GM19035 (cell line): ENCODE measurements around the gene SLC17A2.
A peak's percentile ranks its signal among the peaks of the same experiment; 100 is the strongest.
"Not testable (repeated sequence)": the region's sequence is repeated elsewhere in the genome, so short reads cannot be mapped to it uniquely, and the experiment has no call there.

ENCODE experiments used
- ATAC-seq: cut with Tn5 transposase; IDR thresholded peaks from one replicate; pipeline ENCODE4 v1.9.1; 2021; ENCODE audit not compliant: unreplicated experiment

The SLC17A2 gene

GRCh38 chr6:25951296-25952032, 21.0 kb upstream of the SLC17A2 start:
- no peak for ATAC-seq

DNA sequence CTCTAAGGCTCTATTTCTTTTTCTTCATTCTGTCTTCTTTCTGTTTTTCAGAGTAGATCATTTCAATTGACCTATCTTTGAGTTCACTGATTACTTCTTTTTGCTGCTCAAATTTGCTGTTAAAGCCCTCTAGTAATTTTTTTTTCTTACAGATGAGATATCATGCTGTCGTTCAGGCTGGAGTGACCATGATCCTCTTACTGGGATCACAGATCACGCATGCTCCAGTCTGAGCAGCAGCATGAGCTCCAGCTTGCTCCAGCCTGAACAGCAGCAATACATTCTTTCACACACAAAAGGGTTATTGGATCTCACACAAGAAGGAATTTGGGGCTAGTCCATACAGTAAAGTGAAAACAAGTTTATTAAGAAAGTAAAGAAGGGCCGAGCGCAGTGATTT, 19.8 kb upstream of the SLC17A2 start:
- no peak for ATAC-seq

GRCh38 chr6:25949695-25950094, 19.2 kb upstream of the SLC17A2 start:
- no peak for ATAC-seq

GRCh38 chr6:25947492-25947891, 17.0 kb upstream of the SLC17A2 start:
- ATAC-seq, result not testable (repeated sequence)

DNA sequence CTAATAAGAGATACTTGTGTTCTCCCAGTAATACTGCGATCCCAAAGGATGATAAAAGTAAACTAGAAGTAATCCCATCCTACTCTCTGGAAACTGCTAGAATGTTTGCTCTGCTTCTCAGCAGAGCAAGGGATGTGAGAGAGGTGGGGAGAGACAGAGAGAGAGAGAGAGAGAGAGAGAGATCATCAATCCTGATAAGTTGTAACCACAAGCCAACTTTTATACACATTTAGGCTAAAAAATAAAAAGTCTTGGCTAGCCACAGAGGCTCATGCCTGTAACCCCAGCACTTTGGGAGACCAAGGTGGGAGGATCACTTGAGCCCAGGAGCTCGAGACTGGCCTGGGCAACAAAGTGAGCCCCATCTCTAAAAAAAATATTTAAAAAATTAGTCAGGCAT, 16.1 kb upstream of the SLC17A2 start:
- no peak for ATAC-seq

DNA sequence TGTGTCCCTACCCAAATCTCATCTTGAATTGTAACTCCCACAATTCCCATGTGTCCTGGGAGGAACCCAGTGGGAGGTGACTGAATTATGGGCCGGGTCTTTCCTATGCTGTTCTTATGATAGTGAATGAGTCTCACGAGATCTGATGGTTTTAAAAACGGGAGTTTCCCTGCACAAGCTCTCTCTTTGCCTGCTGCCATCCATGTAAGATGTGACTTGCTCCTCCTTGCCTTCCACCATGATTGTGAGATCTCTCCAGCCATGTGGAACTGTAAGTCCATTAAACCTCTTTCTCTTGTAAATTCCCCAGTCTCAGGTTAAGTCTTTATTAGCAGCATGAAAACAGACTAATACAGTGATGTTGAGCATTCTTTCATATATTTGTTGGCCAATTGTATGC, 15.2 kb upstream of the SLC17A2 start:
- ATAC-seq, result not testable (repeated sequence)

DNA sequence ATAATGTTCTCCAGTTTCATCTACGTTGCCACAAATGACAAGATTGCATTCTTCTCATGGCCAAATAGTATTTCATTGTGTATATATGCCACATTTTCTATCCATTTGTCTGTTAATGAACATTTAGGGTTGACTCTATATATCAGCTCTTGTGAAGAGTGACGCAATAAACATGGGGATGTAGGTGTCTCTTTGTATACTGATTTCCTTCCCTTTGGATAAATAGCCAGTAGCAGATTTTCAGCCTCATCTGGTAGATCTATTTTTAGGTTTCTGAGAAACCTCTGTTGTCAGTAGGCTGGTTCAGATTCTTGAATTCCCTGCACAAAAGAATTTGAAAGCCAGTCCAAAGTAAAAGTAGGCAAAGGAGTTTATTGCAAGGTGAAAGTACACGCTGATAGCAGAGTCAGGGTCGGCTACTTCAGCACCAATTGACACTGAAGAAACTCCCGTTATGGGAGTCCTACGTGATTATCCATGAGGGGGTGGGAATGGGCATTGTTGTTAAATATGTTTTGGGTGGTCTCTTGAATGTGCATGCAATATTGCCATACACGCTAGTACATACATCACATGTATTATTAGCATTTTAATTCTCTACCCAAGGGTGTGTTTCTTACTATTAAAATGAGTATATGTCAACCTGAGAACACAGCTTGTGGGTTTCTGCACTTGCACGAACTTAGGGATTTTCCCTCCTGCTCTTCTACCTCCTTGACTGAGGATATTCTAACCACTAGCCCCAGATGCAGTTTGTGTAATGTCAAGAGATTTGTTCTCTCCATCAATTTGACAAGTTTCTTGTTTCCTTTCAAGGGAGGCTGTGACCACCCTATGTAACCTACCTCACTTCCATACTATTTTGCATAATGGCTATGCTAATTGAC, 14.4 kb upstream of the SLC17A2 start:
- peak; percentile 92 for ATAC-seq

DNA sequence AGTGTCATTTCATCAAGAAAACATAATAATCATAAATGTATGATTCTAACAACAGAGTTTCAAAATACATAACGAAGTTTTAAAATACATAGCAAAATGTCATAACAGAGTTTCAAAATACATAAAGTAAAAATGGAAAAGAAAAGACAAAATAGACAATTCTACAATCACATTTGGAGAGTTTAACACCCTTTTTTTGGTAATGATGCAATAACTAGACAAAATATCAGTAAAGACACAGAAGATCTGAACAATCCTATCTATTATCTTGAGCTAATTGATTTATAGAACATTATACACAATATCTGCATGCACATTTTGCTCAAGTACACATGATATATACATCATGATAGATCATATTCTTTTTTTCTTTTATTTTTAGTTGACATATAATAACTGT, 13.4 kb upstream of the SLC17A2 start:
- no peak for ATAC-seq

- ATAC-seq, result no peak
These were observed 12.2 kb upstream of the SLC17A2 start for GRCh38 chr6:25942561-25943147.

- no peak for ATAC-seq
These were observed 9.1 kb upstream of the SLC17A2 start for GRCh38 chr6:25939593-25939992.

- no peak for ATAC-seq
These were observed 5.5 kb upstream of the SLC17A2 start for GRCh38 chr6:25935953-25936352.

GRCh38 chr6:25934735-25935313, 4.3 kb upstream of the SLC17A2 start:
- ATAC-seq, result no peak

- no peak for ATAC-seq
These were observed 3.7 kb upstream of the SLC17A2 start for GRCh38 chr6:25934156-25934555.

GRCh38 chr6:25931411-25931709, 869 bp upstream of the SLC17A2 start:
- ATAC-seq, result no peak

DNA sequence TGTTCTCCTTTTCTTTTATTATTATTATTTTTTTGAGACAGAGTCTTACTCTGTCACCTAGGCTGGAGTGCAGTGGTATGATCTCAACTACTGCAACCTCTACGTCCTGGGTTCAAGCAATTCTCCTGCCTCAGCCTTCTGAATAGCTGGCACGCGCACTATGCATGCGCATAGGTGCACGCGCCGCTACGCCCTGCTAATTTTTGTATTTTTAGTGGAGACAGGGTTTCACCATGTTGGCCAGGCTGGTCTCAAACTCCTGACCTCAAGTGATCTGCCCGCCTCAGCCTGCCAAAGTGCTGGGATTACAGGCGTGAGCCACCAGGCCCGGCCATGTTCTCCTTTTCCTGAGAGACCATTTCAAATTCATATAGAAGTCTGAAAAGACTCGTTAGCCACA, 706 bp downstream of the SLC17A2 start:
- ATAC-seq, result not testable (repeated sequence)

DNA sequence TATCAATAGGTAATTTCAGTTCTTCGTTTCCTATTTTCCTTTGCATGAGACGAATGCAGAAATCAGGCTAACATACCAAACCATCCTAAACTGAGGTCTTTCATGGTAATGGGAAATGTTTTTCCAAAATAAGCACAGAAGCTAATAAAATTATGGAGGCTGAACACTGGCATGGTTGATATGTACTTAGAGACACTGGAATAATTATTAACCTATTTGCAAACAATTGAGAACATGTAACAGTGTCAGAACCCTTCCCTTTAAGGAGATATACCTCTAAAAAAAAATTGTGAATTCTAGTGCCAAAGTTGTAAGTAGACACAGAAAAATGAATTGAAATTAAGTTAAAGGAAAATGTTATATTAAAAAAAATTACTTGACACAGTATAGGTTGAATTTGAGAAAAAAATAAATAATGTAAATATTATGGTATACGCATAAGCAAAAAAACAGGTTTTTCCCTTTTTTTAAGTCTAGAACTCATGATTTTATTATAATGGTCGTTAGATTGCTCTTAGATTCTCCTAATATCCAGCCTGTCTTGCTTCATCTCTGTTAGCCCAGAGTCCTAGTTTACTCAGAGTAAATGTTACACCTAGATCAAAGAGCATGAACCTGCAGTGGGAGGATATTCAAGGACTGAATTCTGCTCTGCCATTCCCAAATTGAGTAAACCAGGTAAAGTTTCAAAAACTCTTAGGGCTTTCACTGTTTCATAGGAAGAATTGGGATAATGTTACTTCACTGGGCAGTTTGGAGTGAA, 1.7 kb downstream of the SLC17A2 start:
- ATAC-seq, result no peak

DNA sequence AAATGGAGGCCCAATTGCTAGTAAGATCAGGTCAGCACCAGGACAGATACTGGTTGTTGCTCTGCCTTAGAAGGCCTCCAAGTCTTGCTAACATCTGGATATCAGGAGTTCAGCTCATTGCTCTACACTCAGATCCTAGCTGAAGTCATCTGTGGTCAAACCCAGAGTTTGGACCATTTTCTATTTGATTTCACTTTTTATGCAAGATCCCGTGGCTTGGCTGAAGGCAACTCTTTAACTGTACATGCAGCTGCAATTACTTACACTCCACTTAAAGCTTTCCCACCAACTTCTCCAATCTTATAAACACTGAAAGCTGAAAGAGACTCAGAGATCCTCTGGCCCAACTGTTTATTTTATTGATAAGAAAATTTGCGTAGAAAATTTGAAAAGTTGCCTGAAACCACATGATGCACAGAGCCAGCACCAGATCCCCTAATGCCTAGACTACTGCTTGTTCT, 2.7 kb downstream of the SLC17A2 start:
- ATAC-seq, result no peak

DNA sequence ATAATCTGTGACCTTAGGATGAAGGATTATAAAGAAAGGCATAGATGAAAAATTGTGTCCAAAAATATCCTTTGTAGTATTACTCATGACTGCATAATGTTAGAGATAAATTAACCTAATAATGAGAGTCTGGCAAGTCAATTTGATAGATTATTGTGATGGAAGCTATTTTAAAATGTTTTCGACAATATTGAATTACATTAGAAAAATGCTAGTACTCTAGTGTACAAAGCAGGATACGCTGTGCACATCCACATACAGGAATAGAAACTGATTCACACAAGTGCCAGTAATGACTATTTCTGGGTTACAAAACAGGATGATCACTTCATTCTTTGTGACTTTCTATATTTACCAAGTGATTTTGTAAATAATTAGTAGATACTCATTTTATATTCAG, 3.3 kb downstream of the SLC17A2 start:
- no peak for ATAC-seq

- no peak for ATAC-seq
These were observed 4.6 kb downstream of the SLC17A2 start for GRCh38 chr6:25925876-25926275.

DNA sequence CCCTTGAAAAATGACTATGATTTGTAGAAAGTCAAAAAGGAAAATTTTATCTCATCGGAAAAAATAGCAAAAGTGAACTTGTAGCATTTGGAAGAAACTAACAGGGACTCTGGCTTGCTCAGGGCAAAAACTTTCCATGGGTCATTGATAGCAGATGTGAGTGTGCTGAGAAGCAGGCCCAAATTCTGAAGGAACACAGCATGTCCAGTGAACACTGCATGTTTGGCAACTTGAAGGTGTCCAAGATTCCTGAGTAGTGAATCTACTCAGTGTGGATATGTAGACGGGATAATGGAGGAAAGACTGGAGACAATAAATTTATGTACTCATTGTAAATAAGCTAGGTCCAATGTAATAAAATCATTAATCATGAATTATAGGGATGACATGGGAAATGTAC, 8.2 kb downstream of the SLC17A2 start:
- ATAC-seq, result no peak
